UCSD-AML1 (cell line): ENCODE measurements around the gene AKT1.

Source experiments
- DNase-seq: peaks from one replicate; lab custom pipeline; 2025; ENCODE audit not compliant: unreplicated experiment; lab: John Stamatoyannopoulos, UW

AKT1 gene

GRCh38 chr14:104725772-104726548 lies 69.6 kb downstream of the AKT1 start:
- no peak for DNase-seq

DNA sequence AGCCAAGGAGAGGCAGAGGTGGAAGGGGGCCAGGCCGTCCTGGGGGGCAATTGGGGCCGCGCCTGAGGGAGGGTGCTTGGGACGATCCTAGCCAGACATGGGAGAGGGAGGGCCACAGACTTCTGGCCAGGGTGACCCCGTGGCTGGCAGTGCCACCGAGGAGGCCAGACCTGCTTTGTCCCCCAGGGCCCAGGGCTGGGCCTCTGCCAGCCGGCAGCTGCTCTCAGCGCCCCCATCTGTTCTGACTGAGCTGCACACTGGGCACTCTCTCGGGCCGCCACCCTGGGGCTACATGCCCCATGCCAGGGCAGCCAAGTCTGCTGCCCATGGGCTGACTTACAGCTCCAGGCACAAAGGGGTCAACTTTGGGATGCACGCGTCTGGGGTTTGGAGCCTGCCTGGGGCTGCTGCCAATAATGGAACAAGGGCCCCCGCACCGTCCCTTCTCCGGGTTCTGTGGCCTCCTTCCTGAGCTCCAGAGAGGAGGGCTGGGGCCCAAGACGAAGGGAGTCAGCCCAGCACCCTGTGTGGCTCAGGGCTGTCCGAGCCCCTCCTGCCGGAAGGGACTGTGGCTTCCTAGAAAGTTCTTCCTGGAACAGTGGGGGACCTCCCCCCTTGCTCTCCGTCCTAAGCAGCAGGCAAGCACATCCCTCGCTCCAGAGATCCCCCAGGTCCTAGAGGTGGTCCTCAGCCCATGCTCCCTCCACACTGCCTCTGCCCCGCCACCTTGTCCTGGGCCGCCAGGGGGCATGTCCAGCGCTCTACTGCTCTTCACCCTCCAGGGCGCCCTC lies 70.4 kb downstream of the AKT1 start:
- peak; percentile 67 for DNase-seq

DNA sequence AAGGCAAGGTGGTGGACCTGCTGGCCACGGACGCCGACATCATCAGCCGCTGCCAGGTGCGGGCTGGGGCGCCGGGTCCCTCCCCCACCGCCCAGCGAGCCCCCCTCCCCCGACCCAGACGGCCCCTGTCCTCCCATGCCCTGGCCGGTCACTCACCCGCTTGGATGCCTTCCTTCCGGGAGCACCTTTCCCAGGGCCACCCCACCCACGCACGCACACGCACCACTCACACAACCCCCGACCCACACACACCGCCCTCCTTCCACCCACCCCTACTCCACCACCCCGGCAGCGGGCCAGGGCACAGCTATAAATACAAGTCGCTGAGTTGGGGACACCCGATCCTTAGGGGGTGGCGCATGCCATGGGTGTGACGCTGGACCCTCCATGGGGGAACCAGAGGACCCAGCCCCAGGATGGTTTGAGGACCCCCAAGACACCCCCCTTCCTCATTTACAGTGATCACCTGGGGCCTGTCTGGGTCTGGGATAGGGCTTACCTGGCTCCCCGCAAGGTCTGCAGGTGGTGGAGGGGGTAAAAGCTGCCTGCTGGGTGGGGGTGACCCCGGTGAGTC lies 71.1 kb downstream of the AKT1 start:
- no peak for DNase-seq

GRCh38 chr14:104723651-104724406 lies 71.7 kb downstream of the AKT1 start, which contains the start of gene ADSS1:
ADSS1 (plus strand) TSS chr14:104724229; CDS start chr14:104724271, 42 bp downstream.
- DNase-seq = peak; percentile 77

GRCh38 chr14:104722938-104723650 lies 72.5 kb downstream of the AKT1 start:
- DNase-seq = no peak

GRCh38 chr14:104721505-104722431 lies 73.8 kb downstream of the AKT1 start:
- DNase-seq = no peak
